IPS-11a (cell line): Measurements from ENCODE around the gene QSER1.
"Not testable (repeated sequence)": the region's sequence is repeated elsewhere in the genome, so short reads cannot be mapped to it uniquely, and the experiment has no call there.

Experiments
- H3K4me3 ChIP-seq: one replicate; pipeline ENCODE4 v1.5.1; 2013; ENCODE audit warnings: low read depth, low read length, control low read depth

Gene QSER1

GRCh38 chr11:32932196-32932595 lies 39.6 kb downstream of the QSER1 start:
- no peak overlapping the region for H3K4me3 ChIP-seq

- no peak overlapping the region for H3K4me3 ChIP-seq
These were observed 42.9 kb downstream of the QSER1 start for GRCh38 chr11:32935462-32936029.

DNA sequence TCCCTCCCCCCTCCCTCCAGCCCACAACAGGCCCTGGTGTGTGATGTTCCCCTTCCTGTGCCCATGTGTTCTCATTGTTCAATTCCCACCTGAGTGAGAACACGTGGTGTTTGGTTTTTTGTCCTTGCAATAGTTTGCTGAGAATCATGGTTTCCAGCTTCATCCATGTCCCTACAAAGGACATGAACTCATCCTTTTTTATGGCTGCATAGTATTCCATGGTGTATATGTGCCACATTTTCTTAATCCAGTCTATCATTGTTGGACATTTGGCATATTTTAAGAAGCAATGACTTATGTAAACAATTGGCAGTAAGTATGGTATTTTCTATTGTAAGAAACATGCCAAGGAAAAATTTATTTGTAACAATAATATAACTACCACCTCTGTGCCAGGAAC lies 43.6 kb downstream of the QSER1 start:
- H3K4me3 ChIP-seq: not testable (repeated sequence)

GRCh38 chr11:32937283-32937682 lies 44.7 kb downstream of the QSER1 start:
- H3K4me3 ChIP-seq: not testable (repeated sequence)

- H3K4me3 ChIP-seq: no peak overlapping the region
These were observed 46.4 kb downstream of the QSER1 start for GRCh38 chr11:32939046-32939445.

DNA sequence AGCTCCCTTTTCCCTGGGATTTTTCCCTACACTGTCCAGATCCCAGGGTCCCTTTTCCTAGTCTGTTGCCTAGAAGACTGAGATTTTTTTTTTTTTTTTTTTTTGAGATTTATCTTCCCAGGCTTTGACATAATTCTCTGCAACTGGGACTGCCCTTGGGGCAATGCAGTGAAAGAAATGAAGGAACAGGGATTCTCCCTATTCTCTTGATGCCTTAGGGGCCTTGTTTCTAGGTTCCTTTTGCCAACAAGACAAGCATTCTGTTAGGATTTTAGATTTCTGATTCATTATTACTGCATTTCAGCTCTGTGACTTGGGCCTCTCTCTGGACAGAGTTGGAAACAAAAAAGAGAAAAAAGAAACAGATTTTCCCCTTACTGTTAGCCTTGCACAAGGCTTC lies 47.3 kb downstream of the QSER1 start:
- H3K4me3 ChIP-seq: no peak overlapping the region

- H3K4me3 ChIP-seq: no peak overlapping the region
These were observed 48.3 kb downstream of the QSER1 start for GRCh38 chr11:32940865-32941264.

DNA sequence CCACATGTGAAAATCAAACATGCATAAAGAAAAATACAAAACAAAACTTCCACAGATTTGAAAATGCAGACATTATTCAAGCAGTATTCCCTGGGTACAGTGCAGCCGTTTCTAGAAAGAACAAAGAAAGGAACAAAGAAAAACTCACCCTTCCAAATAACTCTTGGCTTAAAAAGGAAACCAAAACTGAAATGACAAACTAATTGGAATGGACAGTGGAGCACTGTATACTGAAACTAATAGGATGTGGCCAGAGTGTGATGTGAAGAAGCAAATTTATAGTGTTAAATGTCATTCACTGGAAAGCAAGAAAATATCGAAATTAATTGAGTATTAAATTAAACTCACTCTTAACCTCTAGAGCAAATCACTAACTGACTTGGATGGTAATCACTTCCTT lies 55.4 kb downstream of the QSER1 start:
- no peak overlapping the region for H3K4me3 ChIP-seq

DNA sequence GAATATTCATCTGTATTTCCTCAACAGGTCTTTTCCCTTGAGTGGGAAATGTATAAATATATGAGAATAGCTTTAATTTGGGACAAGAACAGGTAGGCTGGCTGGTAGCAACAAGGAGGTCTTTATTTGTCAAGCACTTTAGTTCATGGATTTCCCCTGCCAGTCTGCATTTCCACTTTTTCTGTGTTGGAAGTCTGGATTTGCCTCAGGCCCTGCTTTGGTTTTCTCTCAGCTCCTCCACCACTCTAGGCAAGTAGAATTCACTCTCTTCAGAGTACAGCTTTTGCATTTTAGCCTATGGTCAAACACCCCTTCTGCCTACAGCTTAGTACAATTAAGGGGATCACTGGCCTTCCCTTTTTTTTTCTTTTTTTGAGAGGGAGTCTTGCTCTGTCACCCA lies 57.1 kb downstream of the QSER1 start:
- H3K4me3 ChIP-seq: no peak overlapping the region

DNA sequence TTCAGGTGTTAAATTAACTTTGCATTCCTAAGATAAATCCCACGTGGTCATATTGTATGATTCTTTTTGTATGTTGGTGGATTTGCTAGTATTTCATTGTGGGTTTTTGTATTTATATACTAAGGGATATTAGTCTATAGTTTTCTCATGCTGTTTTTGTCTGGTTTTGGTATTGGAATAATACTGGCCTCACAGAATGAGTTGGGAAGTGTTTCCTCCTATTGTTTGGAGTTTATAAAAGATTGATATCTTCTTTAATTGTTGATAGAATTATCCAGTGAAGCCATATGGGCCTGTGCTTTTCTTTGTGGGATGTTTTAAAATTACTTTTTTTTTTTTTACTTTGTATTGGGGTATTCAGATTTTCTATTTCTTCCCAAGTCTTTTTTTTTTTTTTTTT lies 59.8 kb downstream of the QSER1 start:
- no peak overlapping the region for H3K4me3 ChIP-seq

GRCh38 chr11:32953700-32954099 lies 61.1 kb downstream of the QSER1 start:
- H3K4me3 ChIP-seq: no peak overlapping the region

GRCh38 chr11:32960553-32961164 lies 68.0 kb downstream of the QSER1 start:
- no peak overlapping the region for H3K4me3 ChIP-seq

- no peak overlapping the region for H3K4me3 ChIP-seq
These were observed 69.4 kb downstream of the QSER1 start for GRCh38 chr11:32962016-32962415.

DNA sequence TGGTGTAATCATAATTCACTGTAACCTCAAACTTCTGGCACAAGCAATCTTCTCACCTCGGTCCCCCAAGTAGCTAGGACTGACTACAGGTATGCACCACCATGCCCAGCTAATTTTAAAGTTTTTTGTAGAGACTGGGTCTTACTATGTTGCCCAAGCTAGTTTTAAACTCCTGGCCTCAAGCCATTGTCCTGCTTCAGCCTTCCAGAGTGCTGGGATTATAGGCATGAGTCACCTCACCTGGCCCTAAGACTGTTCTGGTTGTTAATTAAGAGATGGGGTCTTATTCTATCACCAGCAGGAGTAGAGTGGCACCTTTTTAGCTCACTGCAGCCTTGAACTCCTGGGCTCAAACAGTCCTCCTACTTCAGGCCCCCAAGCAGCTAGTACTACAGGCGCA lies 71.1 kb downstream of the QSER1 start:
- H3K4me3 ChIP-seq: no peak overlapping the region

DNA sequence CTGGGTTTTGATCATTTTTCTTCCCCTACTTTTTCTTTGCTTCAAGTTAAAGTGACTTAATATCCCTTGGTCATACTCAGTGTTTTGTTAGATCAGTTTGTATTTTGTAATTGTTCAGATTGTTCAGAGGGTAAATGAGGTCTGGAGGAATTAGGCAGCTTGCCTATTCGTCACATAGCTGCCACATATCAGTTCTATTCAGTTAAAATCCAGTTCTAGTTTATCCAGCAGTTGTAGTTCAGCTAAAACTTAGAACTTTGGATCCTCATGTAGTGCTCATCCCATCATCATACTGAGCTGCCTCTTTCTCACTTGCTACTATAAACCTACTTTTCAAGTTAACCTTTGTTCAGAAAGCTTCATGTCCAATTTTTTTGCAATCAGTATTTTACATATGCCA lies 75.9 kb downstream of the QSER1 start:
- H3K4me3 ChIP-seq: no peak overlapping the region

- not testable (repeated sequence) for H3K4me3 ChIP-seq
These were observed 79.6 kb downstream of the QSER1 start for GRCh38 chr11:32972233-32972632.

GRCh38 chr11:32972781-32973180 lies 80.2 kb downstream of the QSER1 start:
- H3K4me3 ChIP-seq: no peak overlapping the region

GRCh38 chr11:32982626-32983025 lies 90.0 kb downstream of the QSER1 start:
- no peak overlapping the region for H3K4me3 ChIP-seq

- no peak overlapping the region for H3K4me3 ChIP-seq
These were observed 90.9 kb downstream of the QSER1 start for GRCh38 chr11:32983506-32983905.

DNA sequence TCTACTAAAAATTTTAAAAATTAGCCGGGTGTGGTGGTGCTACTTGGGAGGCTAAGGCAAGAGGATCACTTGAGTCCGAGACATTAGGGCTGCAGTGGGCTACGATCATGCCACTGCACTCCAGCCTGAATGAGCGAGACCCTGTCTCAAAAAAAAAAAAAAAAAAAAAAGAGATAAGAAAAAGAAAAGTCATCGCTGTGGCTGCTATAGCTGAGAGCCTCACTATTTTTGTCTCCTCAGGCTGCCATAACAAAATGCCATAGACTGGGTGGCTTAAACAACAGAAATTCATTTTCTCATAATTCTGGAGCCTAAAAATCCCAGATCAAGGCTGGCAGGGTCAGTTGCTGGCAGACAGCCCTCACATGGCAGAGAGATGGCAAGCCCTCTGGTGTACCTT lies 93.0 kb downstream of the QSER1 start:
- no peak overlapping the region for H3K4me3 ChIP-seq

DNA sequence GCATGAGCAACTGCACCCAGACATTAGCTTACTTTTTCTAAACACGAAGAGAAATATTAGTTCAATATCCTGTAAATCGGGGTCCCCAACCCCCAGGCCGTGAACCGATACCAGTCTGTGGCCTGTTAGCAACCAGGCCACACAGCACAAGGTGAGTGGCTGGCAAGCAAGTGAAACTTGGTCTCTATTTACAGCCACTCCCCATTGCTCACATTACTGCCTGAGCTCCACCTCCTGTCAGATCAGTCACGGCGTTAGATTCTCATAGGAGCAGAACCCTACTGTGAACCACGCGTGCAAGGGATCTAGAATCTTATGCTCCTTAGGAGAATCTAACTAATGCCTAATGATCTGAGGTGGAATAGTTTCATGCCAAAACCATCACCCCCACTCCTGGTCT lies 95.2 kb downstream of the QSER1 start:
- no peak overlapping the region for H3K4me3 ChIP-seq

GRCh38 chr11:32990481-32990880 lies 97.9 kb downstream of the QSER1 start:
- no peak overlapping the region for H3K4me3 ChIP-seq

- H3K4me3 ChIP-seq: no peak overlapping the region
These were observed 98.8 kb downstream of the QSER1 start for GRCh38 chr11:32991427-32991826.
